NCI-H460 (cell line): ENCODE results near the gene FGF14. TPM values are rescaled to one million over a fixed set of nuclear protein-coding genes. Genes with fewer than 3 reads are reported as not detected.
A peak's percentile ranks its signal among the peaks of the same experiment; 100 is the strongest.

ENCODE experiments used
- DNase-seq: peaks from one replicate; pipeline ENCODE4 v3.0.0-alpha.2; 2016; ENCODE audit warnings: low read depth; ENCODE audit errors: extremely low read depth
- total RNA-seq: library from RNA; depleted of rRNA; stranded (reverse); fragments of >200 nt; shearing (Covaris generic); gene quantifications from 2 replicates; pipeline ENCODE4 v1.2.3, GENCODE V29; 2014

The FGF14 gene
- total RNA-seq, 1 experiment from 2014 or later, result 7.5 TPM

- peak; percentile 62 for DNase-seq
These were observed 32.5 kb downstream of the FGF14 start for GRCh38 chr13:102369302-102369701.

GRCh38 chr13:102367836-102368235, 34.0 kb downstream of the FGF14 start:
- DNase-seq, result no peak

- DNase-seq, result no peak
These were observed 40.7 kb downstream of the FGF14 start for GRCh38 chr13:102361113-102361512.

GRCh38 chr13:102359264-102359663, 42.6 kb downstream of the FGF14 start:
- no peak for DNase-seq

GRCh38 chr13:102355251-102355650, 46.6 kb downstream of the FGF14 start:
- DNase-seq, result no peak

GRCh38 chr13:102354011-102354410, 47.8 kb downstream of the FGF14 start:
- no peak for DNase-seq

- no peak for DNase-seq
These were observed 50.3 kb downstream of the FGF14 start for GRCh38 chr13:102351521-102351920.

GRCh38 chr13:102347490-102347889, 54.4 kb downstream of the FGF14 start:
- no peak for DNase-seq

GRCh38 chr13:102346769-102347168, 55.1 kb downstream of the FGF14 start:
- DNase-seq, result no peak

- DNase-seq, result no peak
These were observed 57.4 kb downstream of the FGF14 start for GRCh38 chr13:102344410-102344809.

GRCh38 chr13:102333320-102334198, 68.3 kb downstream of the FGF14 start:
- no peak for DNase-seq

- DNase-seq, result no peak
These were observed 72.9 kb downstream of the FGF14 start for GRCh38 chr13:102328909-102329308.

- DNase-seq, result no peak
These were observed 74.7 kb downstream of the FGF14 start for GRCh38 chr13:102327119-102327617.

GRCh38 chr13:102326381-102327118, 75.3 kb downstream of the FGF14 start:
- no peak for DNase-seq

- no peak for DNase-seq
These were observed 76.5 kb downstream of the FGF14 start for GRCh38 chr13:102325321-102325720.

- DNase-seq, result no peak
These were observed 78.3 kb downstream of the FGF14 start for GRCh38 chr13:102323505-102323904.

GRCh38 chr13:102323012-102323411, 78.8 kb downstream of the FGF14 start:
- no peak for DNase-seq

GRCh38 chr13:102322211-102322610, 79.6 kb downstream of the FGF14 start:
- no peak for DNase-seq

GRCh38 chr13:102318233-102318632, 83.6 kb downstream of the FGF14 start:
- DNase-seq, result no peak

- no peak for DNase-seq
These were observed 84.3 kb downstream of the FGF14 start for GRCh38 chr13:102317593-102317992.

GRCh38 chr13:102316732-102317131, 85.1 kb downstream of the FGF14 start:
- DNase-seq, result no peak

- no peak for DNase-seq
These were observed 89.0 kb downstream of the FGF14 start for GRCh38 chr13:102312841-102313240.
